GM21717 (cell line): Measurements from ENCODE around the gene RAB7A.
A peak's percentile ranks its signal among the peaks of the same experiment; 100 is the strongest.
"Not testable (repeated sequence)": the region's sequence is repeated elsewhere in the genome, so short reads cannot be mapped to it uniquely, and the experiment has no call there.

Source experiments
- ATAC-seq: cut with Tn5 transposase; IDR thresholded peaks from one replicate; pipeline ENCODE4 v1.9.1; 2021; ENCODE audit warnings: mild to moderate bottlenecking, moderate library complexity; ENCODE audit not compliant: unreplicated experiment

Gene RAB7A

GRCh38 chr3:128710816-128711433, 15.1 kb upstream of the RAB7A start:
- no peak for ATAC-seq

- no peak for ATAC-seq
These were observed 13.1 kb upstream of the RAB7A start for GRCh38 chr3:128712848-128713247.

- ATAC-seq = no peak
These were observed 11.0 kb upstream of the RAB7A start for GRCh38 chr3:128714887-128715491.

DNA sequence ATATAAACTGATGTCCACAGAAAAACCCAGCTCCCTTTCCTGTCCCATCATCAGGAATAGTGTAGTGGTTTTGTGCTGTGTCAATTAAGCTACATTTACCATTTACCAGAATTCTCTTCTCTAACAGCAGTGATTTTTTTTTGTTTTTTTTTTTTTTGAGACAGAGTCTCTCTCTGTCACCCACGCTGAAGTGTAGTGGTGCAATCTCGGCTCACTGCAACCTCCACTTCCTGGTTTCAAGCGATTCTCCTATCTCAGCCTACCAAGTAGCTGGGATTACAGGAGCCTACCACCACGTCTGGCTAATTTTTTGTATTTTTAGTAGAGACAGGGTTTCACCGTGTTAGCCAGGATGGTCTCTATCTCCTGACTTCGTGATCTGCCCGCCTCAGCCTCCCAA, 7.1 kb upstream of the RAB7A start:
- ATAC-seq = not testable (repeated sequence)

DNA sequence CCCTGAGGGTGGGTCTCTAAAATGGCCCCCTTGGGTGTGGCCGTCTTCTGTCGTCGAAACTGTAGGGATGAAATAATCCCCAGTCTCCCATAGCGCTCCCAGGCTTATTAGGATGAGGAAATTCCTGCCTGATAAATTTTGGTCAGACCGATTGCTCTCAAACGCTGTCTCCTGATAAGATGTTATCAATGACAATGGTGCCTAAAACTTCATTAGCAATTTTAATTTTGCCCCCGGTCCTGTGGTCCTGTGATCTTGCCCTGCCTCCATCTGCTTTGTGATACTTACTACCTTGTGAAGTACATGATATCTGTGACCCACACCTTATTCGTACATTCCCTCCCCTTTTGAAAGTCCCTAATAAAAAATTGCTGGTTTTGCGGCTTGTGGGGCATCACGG, 5.1 kb upstream of the RAB7A start:
- ATAC-seq = no peak

- no peak for ATAC-seq
These were observed 2.5 kb upstream of the RAB7A start for GRCh38 chr3:128723477-128723876.

GRCh38 chr3:128725547-128726022, 398 bp upstream of the RAB7A start:
- peak; percentile 19 for ATAC-seq

DNA sequence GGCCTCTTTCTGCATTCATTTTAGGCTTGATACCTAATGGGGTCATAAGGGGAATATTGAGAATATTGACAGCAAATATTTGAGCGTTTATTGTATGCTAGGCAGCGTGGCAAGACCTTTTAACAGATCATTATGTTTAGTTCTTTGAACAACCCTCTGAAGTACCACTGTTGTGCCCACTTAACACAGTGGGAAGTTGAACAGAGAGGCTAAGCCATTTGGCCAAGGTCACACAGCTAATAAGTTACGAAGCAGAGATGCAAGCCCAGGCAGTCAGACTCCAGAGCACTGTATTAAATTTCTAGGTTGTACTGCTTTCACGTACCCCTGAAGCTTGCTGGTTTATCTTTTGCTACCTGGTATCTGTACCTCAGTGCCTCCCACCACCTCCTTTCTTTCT, 1.1 kb downstream of the RAB7A start:
- no peak for ATAC-seq

DNA sequence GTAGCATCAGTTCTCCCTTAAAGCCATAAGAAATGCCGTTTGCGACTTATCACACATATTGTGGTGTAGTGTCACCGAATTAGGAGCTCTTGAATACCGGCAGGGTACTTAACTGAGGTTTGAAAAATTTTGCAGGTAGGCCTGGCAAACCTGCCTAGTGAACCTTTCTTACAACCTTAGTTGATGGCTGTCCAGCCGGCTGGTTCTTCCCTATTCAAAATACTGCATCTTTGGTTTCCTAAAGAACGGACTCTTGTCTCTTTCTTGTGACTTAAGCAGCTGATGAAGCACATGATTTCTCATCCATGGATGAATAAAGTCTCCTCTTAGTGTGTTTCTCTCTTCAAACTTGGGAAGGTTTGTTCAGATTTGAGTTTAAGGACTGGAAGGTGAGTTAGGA, 1.5 kb downstream of the RAB7A start:
- no peak for ATAC-seq

DNA sequence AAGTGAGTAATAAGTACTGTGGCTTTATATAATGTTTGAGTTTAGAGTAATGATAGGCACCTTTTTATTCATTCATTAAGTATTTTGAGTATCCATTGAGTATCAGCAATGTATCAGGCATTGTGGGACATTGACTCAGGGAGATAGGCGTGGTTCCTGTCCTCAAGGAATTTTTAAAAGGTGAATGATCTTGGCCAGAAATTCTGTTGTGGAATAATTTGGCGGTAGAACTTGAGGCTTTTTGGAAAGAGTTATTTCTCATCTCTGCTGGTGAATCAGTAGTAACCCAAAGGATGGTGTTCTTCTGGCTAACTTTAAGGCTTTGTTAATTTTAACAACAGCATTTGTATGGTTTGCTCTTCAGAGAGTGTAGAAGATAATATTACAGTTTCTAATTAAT, 2.0 kb downstream of the RAB7A start:
- ATAC-seq = no peak

DNA sequence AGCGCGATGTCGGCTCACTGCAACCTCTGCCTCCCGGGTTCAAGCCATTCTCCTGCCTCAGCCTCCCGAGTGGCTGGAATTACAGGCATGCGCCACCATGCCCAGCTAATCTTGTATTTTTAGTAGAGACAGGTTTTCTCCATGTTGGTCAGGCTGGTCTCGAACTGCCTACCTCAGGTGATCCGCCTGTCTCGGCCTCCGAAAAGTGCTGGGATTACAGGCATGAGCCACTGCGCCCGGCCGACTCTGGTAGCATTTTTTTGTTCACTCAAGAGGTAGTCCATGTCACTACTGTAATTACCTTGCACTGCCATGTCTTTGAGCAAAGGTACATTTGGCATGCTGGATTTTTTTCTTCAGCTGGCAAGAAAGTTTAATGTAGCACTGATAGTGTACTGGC, 2.5 kb downstream of the RAB7A start:
- not testable (repeated sequence) for ATAC-seq

DNA sequence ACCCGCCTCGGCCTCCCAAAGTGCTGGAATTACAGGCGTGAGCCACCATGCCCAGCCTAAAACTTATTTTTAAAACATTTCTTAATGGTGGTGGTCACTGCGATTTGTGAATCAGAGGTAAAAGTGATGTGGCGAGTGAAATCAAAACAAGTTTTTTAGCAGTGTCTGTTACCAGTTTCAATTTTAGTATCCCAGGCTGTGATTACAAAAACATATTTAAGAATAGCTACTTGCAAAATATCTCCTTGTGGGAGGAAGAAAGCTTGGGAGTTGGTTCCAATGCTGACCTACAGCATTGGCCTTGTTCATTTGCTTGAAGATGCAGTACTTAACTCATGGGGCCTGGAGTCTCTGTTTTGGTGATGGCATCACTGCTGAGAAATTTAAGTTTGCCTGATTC, 4.5 kb downstream of the RAB7A start:
- no peak for ATAC-seq

GRCh38 chr3:128734523-128735189, 8.7 kb downstream of the RAB7A start:
- ATAC-seq = no peak

GRCh38 chr3:128735287-128735686, 9.3 kb downstream of the RAB7A start:
- no peak for ATAC-seq

DNA sequence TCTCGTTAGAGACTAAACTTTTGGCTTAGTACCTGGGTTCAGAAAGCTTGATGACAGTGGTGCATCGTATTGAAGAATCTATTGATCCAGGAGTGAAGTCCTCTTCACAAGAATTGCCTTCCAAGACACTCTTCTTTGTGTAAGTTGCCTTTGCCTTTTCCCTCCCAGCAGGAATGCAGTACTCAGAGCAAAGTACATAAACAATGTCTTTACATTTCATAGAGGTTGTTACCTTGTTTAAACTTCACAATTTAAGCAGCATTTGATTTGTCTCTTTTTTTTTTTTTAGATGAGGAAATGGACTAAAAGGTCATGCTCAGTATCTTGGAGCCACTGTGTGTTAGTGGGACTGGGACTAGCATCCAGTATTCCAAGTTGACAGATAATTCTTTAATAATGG, 9.9 kb downstream of the RAB7A start:
- ATAC-seq = no peak

DNA sequence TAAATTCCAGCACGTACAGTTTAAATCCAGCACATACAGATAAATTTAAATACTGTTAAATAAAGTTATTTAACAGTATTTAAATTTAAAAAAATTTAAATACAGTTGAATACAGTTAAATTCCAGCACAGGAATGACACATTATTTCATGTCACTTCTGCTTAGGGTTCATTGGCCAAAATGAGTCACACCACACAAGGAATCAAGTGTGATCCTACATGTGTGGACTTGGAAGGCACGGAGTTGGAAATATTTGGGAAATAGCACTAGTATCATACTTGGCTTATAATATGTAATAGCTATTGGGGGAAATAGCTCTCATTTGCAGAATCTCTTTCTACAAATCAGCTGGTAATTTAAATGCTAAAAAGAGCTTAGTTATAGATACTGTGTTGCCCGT, 10.6 kb downstream of the RAB7A start:
- no peak for ATAC-seq

DNA sequence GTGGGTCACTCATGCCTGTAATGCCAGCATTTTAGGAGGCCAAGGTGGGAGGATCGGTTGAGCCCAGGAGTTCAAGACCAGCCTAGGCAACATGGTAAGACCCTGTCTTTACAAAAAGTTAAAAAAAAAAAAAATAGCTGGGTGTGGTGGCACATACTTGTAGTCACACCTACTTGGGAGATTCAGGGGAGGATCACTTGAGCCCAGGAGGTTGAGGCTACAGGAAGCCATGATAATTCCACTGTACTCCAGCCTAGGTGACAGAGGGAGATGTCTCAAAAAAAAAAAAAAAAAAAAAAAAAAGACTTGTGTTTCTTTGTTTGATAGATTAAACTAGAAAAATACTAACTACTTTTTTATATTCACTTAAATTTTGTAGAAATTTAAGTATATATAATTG, 14.6 kb downstream of the RAB7A start:
- no peak for ATAC-seq

- no peak for ATAC-seq
These were observed 17.0 kb downstream of the RAB7A start for GRCh38 chr3:128742821-128743594.

GRCh38 chr3:128745742-128746141, 19.8 kb downstream of the RAB7A start:
- ATAC-seq = no peak

- ATAC-seq = no peak
These were observed 20.9 kb downstream of the RAB7A start for GRCh38 chr3:128746881-128747280.

DNA sequence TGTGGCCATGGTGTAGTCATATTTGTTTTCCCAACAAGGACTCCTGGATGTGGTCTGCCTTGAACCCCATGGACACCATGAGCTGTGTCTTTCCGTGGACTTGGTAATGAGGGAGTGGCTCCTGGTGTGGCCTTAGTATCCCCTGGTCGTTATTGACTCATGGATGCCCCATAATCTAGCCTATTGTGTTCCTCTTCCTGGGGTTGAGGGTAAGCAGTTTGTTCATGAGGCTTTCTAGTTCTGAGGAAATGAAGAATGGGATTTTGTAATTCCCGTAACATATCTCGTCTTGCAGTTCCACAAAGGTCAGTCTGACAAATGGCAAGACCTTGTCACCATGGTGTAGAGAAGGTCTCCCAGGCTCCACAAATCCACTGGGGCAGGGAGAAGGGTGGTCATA, 22.6 kb downstream of the RAB7A start:
- no peak for ATAC-seq

GRCh38 chr3:128749035-128749434, 23.1 kb downstream of the RAB7A start:
- ATAC-seq = no peak
